Endodermal cell (in vitro differentiated cells): ENCODE measurements around the gene G6PC1. TPM values are rescaled to one million over a fixed set of nuclear protein-coding genes. Genes with fewer than 3 reads are reported as not detected.
A peak's percentile ranks its signal among the peaks of the same experiment; 100 is the strongest.

Source experiments
- DNase-seq: peaks from one replicate; pipeline ENCODE4 v3.0.0-alpha.2; 2017
- H3K27ac ChIP-seq: 2 replicates; pipeline ENCODE4 v1.5.1; 2013; ENCODE audit warnings: mild to moderate bottlenecking, low read depth, low read length, moderate library complexity
- H3K27me3 ChIP-seq: 2 replicates; pipeline ENCODE4 v1.6.1; 2013; ENCODE audit warnings: mild to moderate bottlenecking, low read length, moderate library complexity; ENCODE audit not compliant: insufficient read depth, control insufficient read depth, poor library complexity, severe bottlenecking
- H3K36me3 ChIP-seq: 2 replicates; pipeline ENCODE4 v1.7.0; 2013; ENCODE audit warnings: mild to moderate bottlenecking, low read length, moderate library complexity; ENCODE audit not compliant: control insufficient read depth, insufficient read depth
- H3K4me1 ChIP-seq: one replicate; pipeline ENCODE4 v1.7.0; 2013; ENCODE audit warnings: low read length; ENCODE audit not compliant: control insufficient read depth, insufficient read depth
- H3K4me3 ChIP-seq: 2 replicates; pipeline ENCODE4 v1.5.1; 2013; ENCODE audit warnings: mild to moderate bottlenecking, low read length, moderate library complexity
- H3K9ac ChIP-seq: 2 replicates; pipeline ENCODE4 v1.6.1; 2013; ENCODE audit warnings: mild to moderate bottlenecking, low read length, moderate library complexity; ENCODE audit not compliant: poor library complexity, severe bottlenecking; ENCODE audit errors: extremely low read depth
- H3K9me3 ChIP-seq: 2 replicates; pipeline ENCODE4 v1.6.1; 2013; ENCODE audit warnings: mild to moderate bottlenecking, low read length, moderate library complexity; ENCODE audit not compliant: control insufficient read depth
- H3K27ac Mint-ChIP-seq: 2 replicates; pipeline ENCODE4 v1.8.0; 2020; ENCODE audit warnings: mixed read lengths
- H3K27me3 Mint-ChIP-seq: 2 replicates; pipeline ENCODE4 v1.8.0; 2021; ENCODE audit warnings: mild to moderate bottlenecking, mixed read lengths; ENCODE audit not compliant: insufficient read depth
- H3K36me3 Mint-ChIP-seq: 2 replicates; pipeline ENCODE4 v1.8.0; 2020; ENCODE audit warnings: low read depth, mixed read lengths
- H3K4me1 Mint-ChIP-seq: 2 replicates; pipeline ENCODE4 v1.8.0; 2020; ENCODE audit warnings: mixed read lengths
- H3K4me3 Mint-ChIP-seq: 2 replicates; pipeline ENCODE4 v1.8.0; 2020; ENCODE audit warnings: mild to moderate bottlenecking, moderate library complexity, mixed read lengths
- H3K9me3 Mint-ChIP-seq: 2 replicates; pipeline ENCODE4 v1.8.0; 2020; ENCODE audit warnings: mild to moderate bottlenecking, mixed read lengths
- CTCF ChIP-seq: fragments of 200-600 bp; sonication (generic); conservative IDR thresholded peaks from 2 replicates; pipeline ENCODE4 v1.5.0; 2021; ENCODE audit warnings: antibody characterized with exemption, mild to moderate bottlenecking
- WGBS, 2 experiments: methylation state at CpG; one replicate each; pipeline versions ENCODE4 v1.1.5 to v1.1.7; 2013; ENCODE audit warnings: missing lambda C conversion rate in 2 of 2, mixed read lengths in 1 of 2; ENCODE audit not compliant: insufficient coverage in 1 of 2, insufficient read length in 1 of 2; 5-methylcytosine and 5-hydroxymethylcytosine counted together
- total RNA-seq, 2 donors: library from RNA; stranded (reverse); fragmentation: NEBNext Ultra II Directional in 1 of 2; extraction: Animal tissue kit (Norgen Biotek cat#: 25700) in 1 of 2; gene quantifications; 2 replicates in 1 of 2; 3 replicates in 1 of 2; pipeline ENCODE4 v1.2.1, GENCODE V29; 2021

G6PC1 gene
- total RNA-seq, 2 donors from 2014 or later = not detected

GRCh38 chr17:42877037-42877436 lies 23.6 kb upstream of the G6PC1 start:
- WGBS, 2 experiments = 87 to 95% methylated on average over 10 of the region's 10 CpGs
- Histone ChIP-seq H3K36me3 (no peaks in the 10 kb centered on the region), H3K9me3 (no peaks in the 10 kb centered on the region), H3K9ac (no peak overlapping the region), H3K27ac (no peak overlapping the region), H3K4me3 (no peak overlapping the region), H3K27me3 (peaks cover 7% of the 10 kb centered on the region), H3K4me1 (no peaks in the 10 kb centered on the region)
- TF ChIP-seq CTCF = no peak
- Mint-ChIP-seq H3K36me3 (no peaks in the 10 kb centered on the region), H3K27me3 (peaks cover 48% of the 10 kb centered on the region), H3K4me3 (no peak overlapping the region), H3K4me1 (peaks cover 8% of the 10 kb centered on the region), H3K27ac (no peak overlapping the region), H3K9me3 (no peaks in the 10 kb centered on the region)
- DNase-seq = no peak

GRCh38 chr17:42878123-42878880 lies 22.3 kb upstream of the G6PC1 start:
- peaks cover 7% of the 10 kb centered on the region for H3K27me3 ChIP-seq
- WGBS, 2 experiments = 35 to 38% methylated on average over 8 to 13 of the region's 13 CpGs
- no peaks in the 10 kb centered on the region for H3K4me1 ChIP-seq
- Mint-ChIP-seq H3K36me3 (no peaks in the 10 kb centered on the region), H3K27ac (peak overlapping the region; percentile 77), H3K4me3 (peak overlapping the region; percentile 23), H3K9me3 (no peaks in the 10 kb centered on the region), H3K4me1 (peaks cover 8% of the 10 kb centered on the region), H3K27me3 (peaks cover 48% of the 10 kb centered on the region)
- H3K27ac ChIP-seq = no peak overlapping the region
- H3K9ac ChIP-seq = no peak overlapping the region
- TF ChIP-seq CTCF = peak; percentile 58
- peak; percentile 97 for DNase-seq
- no peaks in the 10 kb centered on the region for H3K36me3 ChIP-seq
- H3K4me3 ChIP-seq = no peak overlapping the region
- H3K9me3 ChIP-seq = no peaks in the 10 kb centered on the region

GRCh38 chr17:42878924-42879595 lies 21.5 kb upstream of the G6PC1 start:
- H3K4me3 Mint-ChIP-seq = no peak overlapping the region
- H3K4me1 Mint-ChIP-seq = peaks cover 8% of the 10 kb centered on the region
- H3K27me3 Mint-ChIP-seq = peaks cover 48% of the 10 kb centered on the region
- H3K36me3 Mint-ChIP-seq = no peaks in the 10 kb centered on the region
- Histone ChIP-seq H3K27me3 (peaks cover 7% of the 10 kb centered on the region), H3K4me3 (no peak overlapping the region), H3K36me3 (no peaks in the 10 kb centered on the region), H3K9me3 (no peaks in the 10 kb centered on the region), H3K4me1 (no peaks in the 10 kb centered on the region), H3K9ac (no peak overlapping the region), H3K27ac (no peak overlapping the region)
- TF ChIP-seq CTCF = no peak
- WGBS, 2 experiments = 93 to 97% methylated on average over 4 to 8 of the region's 8 CpGs
- DNase-seq = no peak
- no peak overlapping the region for H3K27ac Mint-ChIP-seq
- H3K9me3 Mint-ChIP-seq = no peaks in the 10 kb centered on the region
